Neuron (in vitro differentiated cells): Measurements from ENCODE around the gene GLUD1.
"Not testable (repeated sequence)": the region's sequence is repeated elsewhere in the genome, so short reads cannot be mapped to it uniquely, and the experiment has no call there.

Experiments used
- H2AFZ ChIP-seq: one replicate; pipeline ENCODE4 v1.6.1; 2013; ENCODE audit warnings: low read depth, mild to moderate bottlenecking, inconsistent platforms, low read length, moderate library complexity
- H3K27me3 ChIP-seq: one replicate; pipeline ENCODE4 v1.6.1; 2013; ENCODE audit warnings: low read length; ENCODE audit not compliant: insufficient read depth
- H3K36me3 ChIP-seq: one replicate; pipeline ENCODE4 v1.6.1; 2013; ENCODE audit warnings: low read length; ENCODE audit not compliant: insufficient read depth
- H3K4me1 ChIP-seq: one replicate; pipeline ENCODE4 v1.6.1; 2013; ENCODE audit warnings: low read length; ENCODE audit not compliant: insufficient read depth
- H3K4me3 ChIP-seq: 2 replicates; pipeline ENCODE4 v1.5.1; 2013; ENCODE audit warnings: mild to moderate bottlenecking, low read length, moderate library complexity
- H3K9me3 ChIP-seq: one replicate; pipeline ENCODE4 v1.6.1; 2013; ENCODE audit warnings: low read length

Gene GLUD1

DNA sequence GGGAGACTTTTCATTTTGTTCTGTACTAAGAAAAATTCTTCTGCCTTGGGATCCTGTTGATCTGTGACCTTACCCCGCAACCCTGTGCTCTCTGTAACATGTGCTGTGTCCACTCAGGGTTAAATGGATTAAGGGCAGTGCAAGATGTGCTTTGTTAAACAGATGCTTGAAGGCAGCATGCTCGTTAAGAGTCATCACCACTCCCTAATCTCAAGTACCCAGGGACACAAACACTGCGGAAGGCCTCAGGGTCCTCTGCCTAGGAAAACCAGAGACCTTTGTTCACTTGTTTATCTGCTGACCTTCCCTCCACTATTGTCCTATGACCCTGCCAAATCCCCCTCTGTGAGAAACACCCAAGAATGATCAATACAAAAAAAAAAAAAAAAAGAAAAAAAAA, 13.1 kb downstream of the GLUD1 start:
- not testable (repeated sequence) for H3K36me3 ChIP-seq, H2AFZ ChIP-seq, H3K4me3 ChIP-seq, H3K4me1 ChIP-seq, H3K9me3 ChIP-seq, H3K27me3 ChIP-seq

GRCh38 chr10:87080621-87081020, 14.0 kb downstream of the GLUD1 start:
- H3K36me3 ChIP-seq, H3K4me1 ChIP-seq, H2AFZ ChIP-seq, H3K9me3 ChIP-seq, H3K27me3 ChIP-seq, H3K4me3 ChIP-seq: not testable (repeated sequence)

- Histone ChIP-seq H2AFZ (no peak overlapping the region), H3K4me3 (no peak overlapping the region), H3K9me3 (peaks cover 2% of the 10 kb centered on the region), H3K36me3 (peaks cover 16% of the 10 kb centered on the region), H3K27me3 (no peaks in the 10 kb centered on the region), H3K4me1 (peaks cover 6% of the 10 kb centered on the region)
Observed at GRCh38 chr10:87079106-87079836, 15.4 kb downstream of the GLUD1 start.

DNA sequence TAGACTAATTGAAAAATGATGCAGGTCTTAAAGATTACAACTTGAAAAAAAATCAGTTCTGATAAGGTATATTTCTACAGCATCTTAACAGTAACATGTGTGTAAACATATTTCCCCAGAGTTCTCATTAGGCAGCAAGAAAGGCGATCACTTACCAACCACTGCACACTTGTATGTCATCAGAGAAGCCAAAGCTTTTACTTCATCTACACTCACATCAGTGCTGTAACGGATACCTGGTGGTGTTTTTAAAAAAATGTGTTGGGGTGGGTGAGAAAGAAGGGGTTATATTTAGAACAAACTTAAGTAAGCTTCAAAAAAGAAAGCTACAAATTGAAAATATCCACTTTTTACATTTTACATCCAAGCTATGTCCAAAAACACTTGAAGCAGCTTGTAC, 18.2 kb downstream of the GLUD1 start:
- not testable (repeated sequence) for H3K4me1 ChIP-seq, H3K9me3 ChIP-seq, H2AFZ ChIP-seq, H3K27me3 ChIP-seq, H3K4me3 ChIP-seq
- peaks cover 40% of the 10 kb centered on the region for H3K36me3 ChIP-seq

DNA sequence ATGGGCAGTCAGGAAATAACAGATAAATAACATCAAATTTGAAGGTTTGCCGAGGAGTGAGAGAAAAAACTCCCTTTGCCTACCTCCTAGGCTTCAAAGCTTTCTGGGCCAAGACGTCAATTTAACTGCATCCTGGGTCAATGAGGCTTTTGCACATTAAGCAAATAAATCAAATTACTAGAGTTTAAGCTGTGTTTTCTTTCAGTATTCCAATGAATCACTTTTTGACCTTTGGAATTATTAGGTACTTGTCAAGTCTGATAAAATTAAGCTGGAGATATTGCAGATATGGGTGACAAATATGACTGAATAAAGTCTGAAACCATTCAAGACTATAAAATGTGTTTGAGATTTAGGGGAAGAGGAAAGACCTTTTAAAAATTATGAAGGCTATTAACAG, 22.2 kb downstream of the GLUD1 start:
- H3K36me3 ChIP-seq: peaks cover 66% of the 10 kb centered on the region
- H2AFZ ChIP-seq: no peak overlapping the region
- no peaks in the 10 kb centered on the region for H3K27me3 ChIP-seq
- H3K4me3 ChIP-seq: no peak overlapping the region
- no peaks in the 10 kb centered on the region for H3K9me3 ChIP-seq
- H3K4me1 ChIP-seq: no peaks in the 10 kb centered on the region

DNA sequence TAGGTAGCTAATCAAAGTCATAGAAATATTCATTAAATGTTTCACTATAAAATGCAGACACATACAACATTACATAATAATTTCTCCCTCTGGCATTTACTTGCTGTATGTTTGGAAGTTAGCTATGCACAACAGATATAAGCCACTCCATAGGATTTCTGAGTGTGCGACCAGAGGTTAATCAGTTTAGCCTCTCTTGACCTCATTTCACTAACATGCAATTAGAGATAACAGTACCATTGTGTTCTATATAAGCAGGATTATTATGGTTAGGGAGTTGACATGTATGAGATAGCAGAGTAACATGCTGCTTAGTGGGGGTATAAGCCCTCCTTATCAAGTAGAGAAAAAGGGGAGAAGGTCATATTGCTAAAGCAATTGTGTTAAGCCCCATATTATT, 26.4 kb downstream of the GLUD1 start:
- H3K4me1 ChIP-seq: no peaks in the 10 kb centered on the region
- peaks cover 71% of the 10 kb centered on the region for H3K36me3 ChIP-seq
- no peak overlapping the region for H2AFZ ChIP-seq
- no peaks in the 10 kb centered on the region for H3K27me3 ChIP-seq
- no peaks in the 10 kb centered on the region for H3K9me3 ChIP-seq
- H3K4me3 ChIP-seq: no peak overlapping the region

DNA sequence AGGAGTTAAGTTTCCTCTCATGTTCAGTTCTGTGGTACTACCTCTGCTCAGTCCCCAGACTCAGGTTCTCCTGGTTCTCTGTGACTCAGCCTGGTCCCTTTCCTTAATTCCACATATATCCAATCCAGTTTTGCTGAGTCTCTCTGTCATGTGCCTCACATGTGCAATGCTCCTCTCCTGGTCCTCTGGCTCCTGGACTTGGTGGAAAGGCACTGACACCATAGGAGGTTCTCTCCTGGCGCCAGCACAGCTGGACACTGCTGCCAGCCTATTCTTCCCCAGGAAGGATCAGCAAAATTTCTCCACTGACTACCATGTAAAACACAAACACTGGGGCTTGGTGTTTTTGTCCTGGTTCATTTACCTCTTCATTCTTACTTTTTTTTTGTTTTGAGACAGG, 27.8 kb downstream of the GLUD1 start:
- no peaks in the 10 kb centered on the region for H3K9me3 ChIP-seq
- no peaks in the 10 kb centered on the region for H3K4me1 ChIP-seq
- no peak overlapping the region for H2AFZ ChIP-seq
- H3K27me3 ChIP-seq: no peaks in the 10 kb centered on the region
- H3K4me3 ChIP-seq: no peak overlapping the region
- peaks cover 72% of the 10 kb centered on the region for H3K36me3 ChIP-seq

DNA sequence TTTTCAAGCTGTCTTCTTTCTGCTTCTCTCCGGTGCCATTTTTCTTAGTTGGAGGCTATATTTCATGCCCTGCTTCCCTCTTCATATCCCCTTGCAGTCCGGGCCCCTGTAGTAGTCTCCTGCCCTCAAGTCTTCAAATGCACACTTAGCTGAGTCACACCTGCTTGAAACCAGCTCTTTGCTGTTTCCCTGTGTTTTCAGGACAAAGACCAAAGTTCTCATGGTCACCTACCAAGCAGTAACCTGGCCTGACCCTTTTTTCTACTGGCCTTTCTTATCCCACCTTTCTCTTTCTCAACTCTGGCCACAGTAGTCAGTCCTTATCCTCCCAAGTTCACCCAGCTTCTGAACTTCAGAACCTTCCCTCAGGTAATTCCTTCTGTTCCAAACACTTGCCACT, 28.5 kb downstream of the GLUD1 start:
- H3K36me3 ChIP-seq: peaks cover 71% of the 10 kb centered on the region
- H2AFZ ChIP-seq: no peak overlapping the region
- H3K9me3 ChIP-seq: no peaks in the 10 kb centered on the region
- no peak overlapping the region for H3K4me3 ChIP-seq
- no peaks in the 10 kb centered on the region for H3K4me1 ChIP-seq
- no peaks in the 10 kb centered on the region for H3K27me3 ChIP-seq

DNA sequence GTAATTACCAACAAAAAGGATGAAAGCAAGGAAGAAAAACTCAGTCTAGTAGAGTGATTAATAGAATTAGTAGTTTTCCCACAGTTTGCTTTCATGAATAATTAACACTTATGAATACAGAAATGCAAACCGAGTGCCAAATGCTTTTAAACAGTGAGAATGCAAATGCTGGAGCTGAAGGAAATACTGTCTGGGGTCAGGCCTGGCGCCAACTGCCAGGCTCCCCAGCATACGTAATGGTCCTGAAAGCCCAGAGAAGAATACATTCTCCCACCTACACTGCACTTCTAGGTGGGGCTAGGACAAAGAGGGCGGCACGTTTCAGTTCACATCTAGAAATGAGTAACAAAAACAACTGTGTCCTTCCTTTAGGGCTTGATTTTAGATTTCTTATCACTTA, 30.0 kb downstream of the GLUD1 start:
- Histone ChIP-seq H3K9me3 (no peaks in the 10 kb centered on the region), H3K4me1 (no peaks in the 10 kb centered on the region), H3K27me3 (no peaks in the 10 kb centered on the region), H3K4me3 (no peak overlapping the region), H3K36me3 (peaks cover 75% of the 10 kb centered on the region), H2AFZ (no peak overlapping the region)

DNA sequence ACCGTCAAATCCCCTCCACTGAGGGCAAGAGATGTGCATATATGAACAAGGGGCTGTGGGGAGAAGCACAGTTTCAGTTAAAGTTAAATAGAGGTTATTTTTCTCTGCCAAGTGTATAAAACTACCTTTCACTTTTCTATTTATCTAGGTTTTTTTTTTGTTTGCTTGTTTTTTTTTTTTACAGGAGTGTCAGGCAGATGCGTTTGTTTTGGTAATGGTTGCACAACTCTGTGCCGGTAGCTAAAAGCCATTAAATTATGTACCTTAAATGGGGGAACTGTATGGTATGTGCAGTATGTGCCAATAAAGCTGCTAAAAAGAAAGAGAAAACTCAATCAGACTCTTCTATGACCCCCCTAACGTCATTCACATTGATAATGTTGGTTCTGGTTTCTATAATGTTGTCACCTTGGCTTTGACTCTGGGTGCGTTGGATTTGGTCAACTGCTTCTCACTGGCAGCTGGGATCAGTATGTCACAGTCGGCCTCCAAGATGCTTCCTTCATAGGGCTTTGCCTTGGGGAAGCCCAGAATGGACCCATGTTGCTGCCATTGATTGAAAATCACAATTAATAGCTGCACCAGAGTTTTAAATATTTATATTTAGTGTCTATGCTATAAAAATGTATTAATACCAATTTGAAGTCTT, 34.2 kb downstream of the GLUD1 start:
- no peaks in the 10 kb centered on the region for H3K9me3 ChIP-seq
- no peak overlapping the region for H2AFZ ChIP-seq
- H3K4me3 ChIP-seq: no peak overlapping the region
- H3K36me3 ChIP-seq: peaks cover 72% of the 10 kb centered on the region
- H3K27me3 ChIP-seq: no peaks in the 10 kb centered on the region
- no peaks in the 10 kb centered on the region for H3K4me1 ChIP-seq

GRCh38 chr10:87059401-87059800, 35.2 kb downstream of the GLUD1 start:
- peaks cover 79% of the 10 kb centered on the region for H3K36me3 ChIP-seq
- no peaks in the 10 kb centered on the region for H3K9me3 ChIP-seq
- H3K4me1 ChIP-seq: no peaks in the 10 kb centered on the region
- H3K27me3 ChIP-seq: no peaks in the 10 kb centered on the region
- no peak overlapping the region for H2AFZ ChIP-seq
- no peak overlapping the region for H3K4me3 ChIP-seq

- no peak overlapping the region for H3K4me3 ChIP-seq
- peaks cover 83% of the 10 kb centered on the region for H3K36me3 ChIP-seq
Observed at GRCh38 chr10:87058171-87058570, 36.5 kb downstream of the GLUD1 start.

DNA sequence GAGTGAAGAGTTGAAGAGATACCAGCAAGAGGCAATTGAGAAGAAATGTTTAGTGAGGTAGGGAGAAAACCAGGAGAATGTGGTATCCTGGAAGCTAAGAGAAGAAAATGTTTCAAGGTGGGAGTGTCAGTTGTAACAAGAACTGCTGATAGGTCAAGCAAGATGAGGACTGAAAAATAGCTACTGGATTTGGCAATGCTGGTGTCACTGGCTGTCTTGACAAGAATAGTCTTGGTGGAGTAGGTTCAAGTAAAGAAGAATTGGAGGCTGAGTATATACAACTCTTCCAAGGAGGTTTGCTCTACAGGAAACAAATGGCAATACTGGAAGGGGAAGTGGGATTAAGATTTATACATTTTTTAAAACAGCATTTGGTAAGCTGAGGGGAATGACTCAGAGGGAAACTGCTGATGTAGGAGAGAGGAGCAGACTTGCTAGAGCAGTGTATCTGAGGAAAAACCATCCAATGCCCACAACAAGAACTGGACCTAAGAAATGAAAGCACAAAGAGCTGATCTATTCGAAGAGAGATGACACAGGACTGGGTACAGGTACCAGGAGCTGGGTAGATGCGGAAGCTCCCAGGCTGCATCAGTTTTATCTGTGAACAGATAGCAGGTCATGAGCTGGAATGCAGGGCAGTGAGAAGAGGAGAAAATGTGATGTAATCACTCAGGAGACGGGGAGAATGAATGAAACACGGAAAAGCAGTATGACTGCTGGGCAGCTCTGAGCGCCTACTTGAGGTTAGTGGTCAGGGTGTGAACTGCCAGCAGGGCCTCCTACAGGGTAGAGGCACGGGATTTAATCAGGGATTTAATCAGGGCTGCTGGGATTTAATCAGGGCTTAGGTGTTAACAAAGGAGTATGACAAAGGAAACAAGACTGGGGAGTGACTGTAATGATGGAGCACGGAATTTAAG, 40.0 kb downstream of the GLUD1 start:
- no peak overlapping the region for H2AFZ ChIP-seq
- peaks cover 88% of the 10 kb centered on the region for H3K36me3 ChIP-seq
- no peak overlapping the region for H3K4me3 ChIP-seq
- no peaks in the 10 kb centered on the region for H3K27me3 ChIP-seq
- H3K9me3 ChIP-seq: no peaks in the 10 kb centered on the region
- H3K4me1 ChIP-seq: no peaks in the 10 kb centered on the region

More at GRCh38 chr10:87058171-87058570, 36.5 kb downstream of the GLUD1 start:
- H3K9me3 ChIP-seq: no peaks in the 10 kb centered on the region
- H2AFZ ChIP-seq: no peak overlapping the region
- H3K4me1 ChIP-seq: no peaks in the 10 kb centered on the region
- no peaks in the 10 kb centered on the region for H3K27me3 ChIP-seq
